ENCODE measurements around the gene ZNF44. TPM values are rescaled to one million over a fixed set of nuclear protein-coding genes. Genes with fewer than 3 reads are reported as not detected.

ZNF44 gene
- total and polyA plus RNA-seq, 9 of the 15 experiments (the other 6 are each of a cell fraction or from before 2014, with no cell fraction given): 2.6 to 8.3 (median 4.4) TPM

DNA sequence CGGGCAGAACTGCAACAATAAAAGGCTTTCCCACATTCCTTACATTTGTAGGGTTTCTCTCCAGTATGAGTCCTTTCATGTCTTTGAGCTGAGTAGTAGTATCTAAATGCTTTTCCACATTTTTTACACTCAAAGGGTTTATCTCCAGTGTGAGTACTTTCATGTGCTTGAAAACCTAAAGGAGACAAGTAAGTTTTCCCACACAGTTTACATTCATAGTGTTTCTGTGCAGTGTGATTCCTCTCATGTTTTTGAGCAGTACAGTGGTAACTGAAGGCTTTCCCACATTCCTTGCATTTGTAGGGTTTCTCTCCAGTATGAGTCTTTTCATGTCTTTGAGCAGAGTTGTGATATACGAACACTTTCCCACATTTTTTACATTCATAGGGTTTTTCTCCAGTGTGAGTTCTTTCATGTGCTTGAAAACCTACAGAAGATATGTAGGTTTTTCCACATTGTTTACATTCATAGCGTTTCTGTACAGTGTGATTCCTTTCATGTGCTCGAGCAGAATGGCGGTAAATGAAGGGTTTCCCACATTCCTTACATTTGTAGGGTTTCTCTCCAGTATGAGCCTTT is 47.0 kb downstream of the ZNF44 start:
- H3K27ac ChIP-seq (ENCODE audit: extremely low read depth, low read depth, low read length): no peak overlapping the region
- ChIA-PET POLR2A (no interaction called here), CTCF (ENCODE audit: low intra/inter-chr PET ratio) (no interaction called here)
- H3K79me2 ChIP-seq (ENCODE audit: control insufficient read depth, insufficient read depth, low read length): no peaks in the 10 kb centered on the region
- no peaks in the 10 kb centered on the region for H3K36me3 ChIP-seq (ENCODE audit: control insufficient read depth, insufficient read depth, low read length)
- H3K27me3 ChIP-seq (ENCODE audit: control insufficient read depth in 2 of 2, insufficient read depth in 2 of 2, low read length in 2 of 2): no peaks in the 10 kb centered on the region
- in situ Hi-C loops (cut with MboI) (no loop called here), intact Hi-C loops (cut with micrococcal nuclease) (no loop called here)
- 3% methylated on average over 5 of the region's 5 CpGs for WGBS (ENCODE audit: insufficient coverage, low coverage, missing lambda C conversion rate)
- no peak overlapping the region for H2AFZ ChIP-seq (ENCODE audit: low read depth, low read length)
- peaks cover 8% of the 10 kb centered on the region for H3K9me3 ChIP-seq (replicated peaks; ENCODE audit: control insufficient read depth, insufficient read depth, low read depth, low read length)
- H3K4me2 ChIP-seq (ENCODE audit: insufficient read depth, low read length): no peak overlapping the region
- BruUV-seq (replicated peaks): no TSS peak
- no peaks in the 10 kb centered on the region for H3K9me1 ChIP-seq (ENCODE audit: control insufficient read depth, insufficient read depth, low read length)
- H3K9ac ChIP-seq (ENCODE audit: insufficient read depth in 1 of 2, low read depth in 2 of 2, low read length in 2 of 2): no peak overlapping the region
- no peak for DNase-seq (ENCODE audit: extremely low read depth in 1 of 4, low spot score in 3 of 4)
- FAIRE-seq: no peak
- H3K4me3 ChIP-seq: no peak overlapping the region
- no peaks in the 10 kb centered on the region for H3K4me1 ChIP-seq (replicated peaks in 1 of 2; ENCODE audit: control insufficient read depth in 2 of 2, insufficient read depth in 2 of 2, low read length in 2 of 2)
- H4K20me1 ChIP-seq (replicated peaks; ENCODE audit: control insufficient read depth, insufficient read depth, low read length): no peaks in the 10 kb centered on the region
- ATAC-seq: no peak
- no peak for TF ChIP-seq HCFC1 (IDR thresholded peaks at IDR 0.05; ENCODE audit: low read depth, low read length)
- no peak for TF ChIP-seq FIP1L1 (IDR thresholded peaks at IDR 0.05; ENCODE audit: low read depth, low read length, poor library complexity, severe bottlenecking)
- no peak for TF ChIP-seq KAT7 (CRISPR knock-in tag; IDR thresholded peaks at IDR 0.05; ENCODE audit: borderline replicate concordance)
- TF ChIP-seq, protein P1, sequence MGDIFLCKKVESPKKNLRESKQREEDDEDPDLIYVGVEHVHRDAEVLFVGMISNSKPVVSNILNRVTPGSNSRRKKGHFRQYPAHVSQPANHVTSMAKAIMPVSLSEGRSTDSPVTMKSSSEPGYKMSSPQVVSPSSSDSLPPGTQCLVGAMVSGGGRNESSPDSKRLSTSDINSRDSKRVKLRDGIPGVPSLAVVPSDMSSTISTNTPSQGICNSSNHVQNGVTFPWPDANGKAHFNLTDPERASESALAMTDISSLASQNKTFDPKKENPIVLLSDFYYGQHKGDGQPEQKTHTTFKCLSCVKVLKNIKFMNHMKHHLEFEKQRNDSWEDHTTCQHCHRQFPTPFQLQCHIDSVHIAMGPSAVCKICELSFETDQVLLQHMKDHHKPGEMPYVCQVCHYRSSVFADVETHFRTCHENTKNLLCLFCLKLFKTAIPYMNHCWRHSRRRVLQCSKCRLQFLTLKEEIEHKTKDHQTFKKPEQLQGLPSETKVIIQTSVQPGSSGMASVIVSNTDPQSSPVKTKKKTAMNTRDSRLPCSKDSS (IDR thresholded peaks at IDR 0.05; ENCODE audit: low read depth, partially characterized antibody): peak; percentile 4
- TF ChIP-seq PYGO2 (tag; IDR thresholded peaks at IDR 0.05): no peak
- TF ChIP-seq ZNF24 (IDR thresholded peaks at IDR 0.05): no peak
- TF ChIP-seq PCBP1 (IDR thresholded peaks at IDR 0.05; ENCODE audit: low read depth, low read length, poor library complexity, severe bottlenecking): no peak
- no peak for TF ChIP-seq RAD51 (IDR thresholded peaks at IDR 0.05; ENCODE audit: borderline replicate concordance, low read depth)
- TF ChIP-seq NR3C1 (CRISPR knock-in tag; IDR thresholded peaks at IDR 0.05): no peak
- no peak for TF ChIP-seq TSC22D4 (tag; IDR thresholded peaks at IDR 0.05)
- TF ChIP-seq ZBED1 (IDR thresholded peaks at IDR 0.05): no peak
- TF ChIP-seq ZNF282 (CRISPR knock-in tag; IDR thresholded peaks at IDR 0.05): no peak
- no peak for TF ChIP-seq NFATC3 (IDR thresholded peaks at IDR 0.05)
- peak; percentile 85 for TF ChIP-seq ZNF75A (CRISPR knock-in tag; IDR thresholded peaks at IDR 0.05)
- TF ChIP-seq ZFP36 (IDR thresholded peaks at IDR 0.05; ENCODE audit: low read depth, low read length, partially characterized antibody): no peak
- TF ChIP-seq GTF2A2 (tag; IDR thresholded peaks at IDR 0.05): no peak
- TF ChIP-seq CSDE1 (IDR thresholded peaks at IDR 0.05): no peak
- TF ChIP-seq, protein P2, sequence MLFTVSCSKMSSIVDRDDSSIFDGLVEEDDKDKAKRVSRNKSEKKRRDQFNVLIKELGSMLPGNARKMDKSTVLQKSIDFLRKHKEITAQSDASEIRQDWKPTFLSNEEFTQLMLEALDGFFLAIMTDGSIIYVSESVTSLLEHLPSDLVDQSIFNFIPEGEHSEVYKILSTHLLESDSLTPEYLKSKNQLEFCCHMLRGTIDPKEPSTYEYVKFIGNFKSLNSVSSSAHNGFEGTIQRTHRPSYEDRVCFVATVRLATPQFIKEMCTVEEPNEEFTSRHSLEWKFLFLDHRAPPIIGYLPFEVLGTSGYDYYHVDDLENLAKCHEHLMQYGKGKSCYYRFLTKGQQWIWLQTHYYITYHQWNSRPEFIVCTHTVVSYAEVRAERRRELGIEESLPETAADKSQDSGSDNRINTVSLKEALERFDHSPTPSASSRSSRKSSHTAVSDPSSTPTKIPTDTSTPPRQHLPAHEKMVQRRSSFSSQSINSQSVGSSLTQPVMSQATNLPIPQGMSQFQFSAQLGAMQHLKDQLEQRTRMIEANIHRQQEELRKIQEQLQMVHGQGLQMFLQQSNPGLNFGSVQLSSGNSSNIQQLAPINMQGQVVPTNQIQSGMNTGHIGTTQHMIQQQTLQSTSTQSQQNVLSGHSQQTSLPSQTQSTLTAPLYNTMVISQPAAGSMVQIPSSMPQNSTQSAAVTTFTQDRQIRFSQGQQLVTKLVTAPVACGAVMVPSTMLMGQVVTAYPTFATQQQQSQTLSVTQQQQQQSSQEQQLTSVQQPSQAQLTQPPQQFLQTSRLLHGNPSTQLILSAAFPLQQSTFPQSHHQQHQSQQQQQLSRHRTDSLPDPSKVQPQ (CRISPR knock-in tag; IDR thresholded peaks at IDR 0.05; ENCODE audit: borderline replicate concordance): no peak
- TF ChIP-seq, protein P3, sequence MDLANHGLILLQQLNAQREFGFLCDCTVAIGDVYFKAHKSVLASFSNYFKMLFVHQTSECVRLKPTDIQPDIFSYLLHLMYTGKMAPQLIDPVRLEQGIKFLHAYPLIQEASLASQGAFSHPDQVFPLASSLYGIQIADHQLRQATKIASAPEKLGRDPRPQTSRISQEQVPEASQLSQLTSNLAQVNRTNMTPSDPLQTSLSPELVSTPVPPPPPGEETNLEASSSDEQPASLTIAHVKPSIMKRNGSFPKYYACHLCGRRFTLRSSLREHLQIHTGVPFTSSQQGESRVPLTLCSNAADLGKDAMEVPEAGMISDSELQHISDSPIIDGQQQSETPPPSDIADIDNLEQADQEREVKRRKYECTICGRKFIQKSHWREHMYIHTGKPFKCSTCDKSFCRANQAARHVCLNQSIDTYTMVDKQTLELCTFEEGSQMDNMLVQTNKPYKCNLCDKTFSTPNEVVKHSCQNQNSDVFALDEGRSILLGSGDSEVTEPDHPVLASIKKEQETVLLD (IDR thresholded peaks at IDR 0.05): no peak
- no peak for TF ChIP-seq TRIM24 (IDR thresholded peaks at IDR 0.05)
- no peak for TF ChIP-seq HOXB6 (CRISPR knock-in tag; IDR thresholded peaks at IDR 0.05; ENCODE audit: borderline replicate concordance)

Measured in K562 (cell line).